ENCODE data around the gene FNTB. TPM values are rescaled to one million over a fixed set of nuclear protein-coding genes. Genes with fewer than 3 reads are reported as not detected.

The FNTB gene
- polyA plus RNA-seq, 3 donors: 12.3 to 14.2 (median 14.1) TPM

GRCh38 chr14:65001723-65002122 is 15.0 kb downstream of the FNTB start:
- peaks cover 30 to 37% of the 10 kb centered on the region in 2 donors for H3K36me3 Mint-ChIP-seq
- Histone ChIP-seq H3K4me2 (replicated peaks; ENCODE audit: extremely low read depth, low read length, poor library complexity, severe bottlenecking) (no peak overlapping the region), H3K27me3 (ENCODE audit: control insufficient read depth in 2 of 2, insufficient read depth in 2 of 2, low read length in 2 of 2) (no peaks in the 10 kb centered on the region), H3K4me3 (replicated peaks in 1 of 3; ENCODE audit: low read depth in 2 of 3, low read length in 3 of 3) (no peak overlapping the region), H2AFZ (ENCODE audit: insufficient read depth, low read depth, low read length, poor library complexity, severe bottlenecking) (no peak overlapping the region), H3K9me3 (replicated peaks in 1 of 2; ENCODE audit: control insufficient read depth in 1 of 2, insufficient read depth in 1 of 2, low read length in 2 of 2) (no peaks in the 10 kb centered on the region), H4K20me1 (ENCODE audit: insufficient read depth, low read length) (no peaks in the 10 kb centered on the region), H3K79me2 (ENCODE audit: insufficient read depth, low read length) (peaks cover 73% of the 10 kb centered on the region), H3K27ac (ENCODE audit: low read depth in 1 of 2, low read length in 2 of 2) (no peak overlapping the region), H3K4me1 (ENCODE audit: control insufficient read depth in 1 of 2, insufficient read depth in 2 of 2, low read length in 2 of 2) (peaks cover 12 to 19% of the 10 kb centered on the region in 2 donors), H3K9ac (ENCODE audit: insufficient read depth, low read length, poor library complexity, severe bottlenecking) (no peak overlapping the region), H3K36me3 (replicated peaks in 1 of 2; ENCODE audit: control insufficient read depth in 1 of 2, insufficient read depth in 2 of 2, low read length in 2 of 2) (peaks cover 4 to 28% of the 10 kb centered on the region in 2 donors)
- no peak overlapping the region for H3K27ac Mint-ChIP-seq
- TF ChIP-seq, protein P1, sequence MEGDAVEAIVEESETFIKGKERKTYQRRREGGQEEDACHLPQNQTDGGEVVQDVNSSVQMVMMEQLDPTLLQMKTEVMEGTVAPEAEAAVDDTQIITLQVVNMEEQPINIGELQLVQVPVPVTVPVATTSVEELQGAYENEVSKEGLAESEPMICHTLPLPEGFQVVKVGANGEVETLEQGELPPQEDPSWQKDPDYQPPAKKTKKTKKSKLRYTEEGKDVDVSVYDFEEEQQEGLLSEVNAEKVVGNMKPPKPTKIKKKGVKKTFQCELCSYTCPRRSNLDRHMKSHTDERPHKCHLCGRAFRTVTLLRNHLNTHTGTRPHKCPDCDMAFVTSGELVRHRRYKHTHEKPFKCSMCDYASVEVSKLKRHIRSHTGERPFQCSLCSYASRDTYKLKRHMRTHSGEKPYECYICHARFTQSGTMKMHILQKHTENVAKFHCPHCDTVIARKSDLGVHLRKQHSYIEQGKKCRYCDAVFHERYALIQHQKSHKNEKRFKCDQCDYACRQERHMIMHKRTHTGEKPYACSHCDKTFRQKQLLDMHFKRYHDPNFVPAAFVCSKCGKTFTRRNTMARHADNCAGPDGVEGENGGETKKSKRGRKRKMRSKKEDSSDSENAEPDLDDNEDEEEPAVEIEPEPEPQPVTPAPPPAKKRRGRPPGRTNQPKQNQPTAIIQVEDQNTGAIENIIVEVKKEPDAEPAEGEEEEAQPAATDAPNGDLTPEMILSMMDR (IDR thresholded peaks at IDR 0.05): no peak
- no peaks in the 10 kb centered on the region for H3K9me3 Mint-ChIP-seq
- peaks cover 31% of the 10 kb centered on the region for H3K4me1 Mint-ChIP-seq
- H3K4me3 Mint-ChIP-seq: no peak overlapping the region
- intact Hi-C loops (cut with micrococcal nuclease): no loop called here
- WGBS (ENCODE audit: insufficient coverage): 100% methylated on average over 1 of the region's 6 CpGs
- H3K27me3 Mint-ChIP-seq (ENCODE audit: low read depth in 3 of 3): peaks cover 0 to 2% (median 0%) of the 10 kb centered on the region in 3 donors
- no peak for DNase-seq

- H3K27ac ChIP-seq (ENCODE audit: low read depth in 1 of 2, low read length in 2 of 2): peak overlapping the region in 1 of 2 donors; percentile 59
Measured at GRCh38 chr14:65002586-65003210, 16.0 kb downstream of the FNTB start.

More at GRCh38 chr14:65002586-65003210, 16.0 kb downstream of the FNTB start:
- Histone ChIP-seq H4K20me1 (ENCODE audit: insufficient read depth, low read length) (no peaks in the 10 kb centered on the region), H3K79me2 (ENCODE audit: insufficient read depth, low read length) (peaks cover 63% of the 10 kb centered on the region), H2AFZ (ENCODE audit: insufficient read depth, low read depth, low read length, poor library complexity, severe bottlenecking) (peak overlapping the region; percentile 41), H3K27me3 (ENCODE audit: control insufficient read depth in 2 of 2, insufficient read depth in 2 of 2, low read length in 2 of 2) (no peaks in the 10 kb centered on the region), H3K4me1 (ENCODE audit: control insufficient read depth in 1 of 2, insufficient read depth in 2 of 2, low read length in 2 of 2) (peaks cover 12 to 19% of the 10 kb centered on the region in 2 donors), H3K4me2 (replicated peaks; ENCODE audit: extremely low read depth, low read length, poor library complexity, severe bottlenecking) (no peak overlapping the region), H3K9me3 (replicated peaks in 1 of 2; ENCODE audit: control insufficient read depth in 1 of 2, insufficient read depth in 1 of 2, low read length in 2 of 2) (no peaks in the 10 kb centered on the region), H3K9ac (ENCODE audit: insufficient read depth, low read length, poor library complexity, severe bottlenecking) (no peak overlapping the region), H3K4me3 (replicated peaks in 1 of 3; ENCODE audit: low read depth in 2 of 3, low read length in 3 of 3) (no peak overlapping the region), H3K36me3 (replicated peaks in 1 of 2; ENCODE audit: control insufficient read depth in 1 of 2, insufficient read depth in 2 of 2, low read length in 2 of 2) (peaks cover 4 to 37% of the 10 kb centered on the region in 2 donors)
- no peak for DNase-seq
- H3K27ac Mint-ChIP-seq: peak overlapping the region in 2 of 7 donors; percentile 60 to 86
- H3K9me3 Mint-ChIP-seq: no peaks in the 10 kb centered on the region
- TF ChIP-seq, protein P1 (IDR thresholded peaks at IDR 0.05): no peak
- intact Hi-C loops (cut with micrococcal nuclease): no loop called here
- H3K36me3 Mint-ChIP-seq: peaks cover 30 to 33% of the 10 kb centered on the region in 2 donors
- peaks cover 24% of the 10 kb centered on the region for H3K4me1 Mint-ChIP-seq
- H3K4me3 Mint-ChIP-seq: no peak overlapping the region
- WGBS (ENCODE audit: insufficient coverage): 30% methylated on average over 4 of the region's 6 CpGs
- H3K27me3 Mint-ChIP-seq (ENCODE audit: low read depth in 3 of 3): peaks cover 0 to 2% (median 0%) of the 10 kb centered on the region in 3 donors

Data from CD14-positive monocyte (primary cell).